GM21619 (cell line): ENCODE measurements around the gene SH3PXD2A.

Experiments
- ATAC-seq: cut with Tn5 transposase; IDR thresholded peaks from one replicate; pipeline ENCODE4 v1.9.1; 2021; ENCODE audit not compliant: unreplicated experiment

The SH3PXD2A gene

DNA sequence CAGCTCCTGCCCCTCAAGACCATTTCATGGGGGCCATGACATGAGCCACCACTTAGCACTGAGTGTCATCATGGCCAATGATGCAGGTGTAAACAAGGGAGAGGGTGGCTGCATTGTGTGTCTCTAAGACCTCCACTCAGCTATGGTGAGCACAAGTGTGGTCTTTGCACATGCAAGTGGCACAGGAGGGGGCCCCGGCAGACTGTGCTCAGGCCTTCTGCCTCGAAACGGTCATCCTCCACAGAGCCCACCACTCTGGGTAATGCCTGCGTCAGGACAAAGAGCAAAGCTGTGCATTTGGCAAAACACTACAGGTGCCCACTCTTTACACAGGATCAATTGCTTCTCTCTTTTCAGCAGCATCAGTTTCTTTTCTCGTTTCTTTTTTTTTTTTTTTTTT lies 125.5 kb downstream of the SH3PXD2A start:
- no peak for ATAC-seq

- no peak for ATAC-seq
These were observed 127.2 kb downstream of the SH3PXD2A start for GRCh38 chr10:103727991-103728689.

- no peak for ATAC-seq
These were observed 127.8 kb downstream of the SH3PXD2A start for GRCh38 chr10:103727546-103727963.

DNA sequence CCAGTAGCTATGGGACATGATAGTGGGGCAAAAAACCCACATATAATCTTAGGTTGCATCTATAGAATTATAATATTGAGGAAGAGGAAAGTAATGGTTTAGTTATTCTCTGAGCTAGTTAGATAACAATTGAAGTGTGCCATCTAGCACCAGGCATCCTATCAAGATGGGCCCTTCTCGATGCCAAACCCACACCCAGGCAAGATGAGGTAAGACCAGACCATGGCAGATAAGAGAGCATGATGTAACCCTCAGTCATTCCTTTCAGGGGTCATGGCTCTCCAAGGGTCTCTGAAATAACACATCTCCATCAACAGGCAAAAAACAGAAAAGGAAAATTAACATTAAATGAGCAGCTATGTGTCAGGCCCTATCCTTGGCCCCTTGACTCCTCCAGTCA lies 128.7 kb downstream of the SH3PXD2A start:
- no peak for ATAC-seq

- no peak for ATAC-seq
These were observed 130.1 kb downstream of the SH3PXD2A start for GRCh38 chr10:103725242-103725641.

GRCh38 chr10:103724771-103725170 lies 130.6 kb downstream of the SH3PXD2A start:
- ATAC-seq, result no peak

GRCh38 chr10:103724074-103724473 lies 131.3 kb downstream of the SH3PXD2A start:
- no peak for ATAC-seq

DNA sequence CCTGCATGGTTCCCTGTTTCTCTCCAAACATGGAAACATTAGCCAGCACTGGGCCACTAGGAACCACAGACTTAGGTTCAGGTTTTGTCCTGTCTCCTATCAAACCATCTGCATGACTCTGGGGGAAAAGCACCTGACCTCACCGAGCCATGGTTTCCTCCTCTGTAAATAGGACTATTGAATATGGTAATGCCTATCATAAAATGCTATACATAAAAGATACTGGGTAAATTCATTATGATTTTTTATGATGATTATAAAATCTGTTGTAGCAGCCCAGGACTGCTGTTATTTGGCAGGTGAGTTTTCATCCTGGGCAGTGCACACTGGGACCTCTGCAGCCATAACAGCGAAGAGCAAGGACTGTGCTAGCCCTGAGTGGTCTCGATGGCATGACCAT lies 131.8 kb downstream of the SH3PXD2A start:
- ATAC-seq, result no peak

GRCh38 chr10:103722632-103723031 lies 132.7 kb downstream of the SH3PXD2A start:
- no peak for ATAC-seq

DNA sequence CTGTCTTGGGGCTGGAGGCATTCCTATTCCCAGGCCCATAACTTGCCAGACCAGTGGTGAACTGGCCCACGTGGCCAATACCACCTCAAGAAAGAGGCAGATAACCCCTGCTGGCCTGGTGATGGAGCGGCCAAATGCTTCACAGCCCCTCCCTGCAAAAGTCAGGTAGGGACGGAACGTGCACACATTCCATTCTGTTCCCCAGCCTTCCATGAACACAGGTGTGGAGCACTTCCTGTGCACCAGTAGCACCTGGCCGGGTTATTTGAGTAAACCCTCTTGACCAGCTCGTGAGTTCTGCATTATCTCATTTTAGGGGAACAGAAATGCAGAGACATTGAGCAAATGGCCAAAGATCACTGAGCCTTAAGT lies 134.4 kb downstream of the SH3PXD2A start:
- no peak for ATAC-seq

GRCh38 chr10:103720328-103720963 lies 134.9 kb downstream of the SH3PXD2A start:
- ATAC-seq, result no peak

DNA sequence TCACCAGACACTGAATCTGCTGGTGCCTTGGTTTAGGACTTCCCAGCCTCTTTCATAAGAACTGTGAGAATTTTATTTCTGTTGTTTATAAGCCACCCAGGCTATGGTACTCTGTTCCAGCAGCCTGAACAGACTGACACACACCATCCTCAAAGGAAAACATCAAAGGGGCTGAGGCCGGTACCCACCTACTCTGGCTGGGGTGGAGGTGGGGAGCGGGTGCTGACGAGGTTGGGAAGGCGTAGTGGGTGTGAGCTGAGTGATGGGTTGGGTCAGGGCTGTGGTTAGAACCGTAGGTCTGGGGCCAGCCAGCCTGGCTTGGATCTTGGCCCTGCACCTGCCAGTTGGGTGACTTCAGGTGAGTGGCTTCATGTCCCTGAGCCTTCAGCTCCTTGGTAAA lies 136.3 kb downstream of the SH3PXD2A start:
- ATAC-seq, result no peak

- no peak for ATAC-seq
These were observed 137.1 kb downstream of the SH3PXD2A start for GRCh38 chr10:103718247-103718620.

DNA sequence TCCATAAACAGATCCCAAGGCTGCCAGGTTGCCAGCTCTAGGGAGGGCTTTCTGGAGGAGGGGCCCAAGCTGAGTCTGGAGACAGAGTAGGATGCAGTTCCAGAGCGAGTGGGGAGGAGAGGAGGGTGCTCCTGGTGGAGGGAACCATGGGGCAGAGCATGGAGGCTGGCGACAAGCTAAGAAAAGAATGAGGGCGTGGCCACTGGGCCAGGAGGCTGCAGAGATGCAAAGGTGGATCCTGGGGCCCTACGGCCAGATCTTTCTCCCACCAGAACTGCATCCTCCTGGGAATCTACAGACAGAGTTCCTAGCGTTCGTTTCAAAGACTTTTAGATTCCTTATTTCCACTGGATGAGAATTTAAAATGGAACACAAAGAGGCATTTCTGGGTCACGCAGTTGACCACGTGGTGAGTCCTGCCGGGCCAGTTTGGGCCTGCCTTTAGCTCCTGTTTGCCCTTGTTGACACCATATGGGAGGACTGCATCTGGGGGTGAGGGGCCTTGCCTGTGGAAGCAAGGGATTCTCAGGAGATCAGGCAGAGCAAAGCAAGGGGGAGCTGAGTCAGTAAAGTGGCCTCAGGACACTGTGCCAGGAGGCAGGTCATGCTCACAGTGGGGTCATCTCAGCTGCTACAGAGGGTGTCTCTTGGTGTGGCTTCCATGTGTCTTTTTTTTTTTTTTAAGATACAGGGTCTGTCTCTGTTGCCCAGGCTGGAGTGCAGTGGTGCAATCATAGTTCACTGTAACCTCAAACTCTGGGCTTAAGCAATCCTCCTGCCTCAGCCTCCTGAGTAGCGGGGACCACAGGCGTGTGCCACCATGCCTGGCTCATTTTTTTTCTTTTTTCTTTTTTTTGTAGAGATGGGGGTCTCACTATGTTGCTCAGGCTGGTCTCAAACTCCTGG lies 137.8 kb downstream of the SH3PXD2A start:
- ATAC-seq, result no peak

DNA sequence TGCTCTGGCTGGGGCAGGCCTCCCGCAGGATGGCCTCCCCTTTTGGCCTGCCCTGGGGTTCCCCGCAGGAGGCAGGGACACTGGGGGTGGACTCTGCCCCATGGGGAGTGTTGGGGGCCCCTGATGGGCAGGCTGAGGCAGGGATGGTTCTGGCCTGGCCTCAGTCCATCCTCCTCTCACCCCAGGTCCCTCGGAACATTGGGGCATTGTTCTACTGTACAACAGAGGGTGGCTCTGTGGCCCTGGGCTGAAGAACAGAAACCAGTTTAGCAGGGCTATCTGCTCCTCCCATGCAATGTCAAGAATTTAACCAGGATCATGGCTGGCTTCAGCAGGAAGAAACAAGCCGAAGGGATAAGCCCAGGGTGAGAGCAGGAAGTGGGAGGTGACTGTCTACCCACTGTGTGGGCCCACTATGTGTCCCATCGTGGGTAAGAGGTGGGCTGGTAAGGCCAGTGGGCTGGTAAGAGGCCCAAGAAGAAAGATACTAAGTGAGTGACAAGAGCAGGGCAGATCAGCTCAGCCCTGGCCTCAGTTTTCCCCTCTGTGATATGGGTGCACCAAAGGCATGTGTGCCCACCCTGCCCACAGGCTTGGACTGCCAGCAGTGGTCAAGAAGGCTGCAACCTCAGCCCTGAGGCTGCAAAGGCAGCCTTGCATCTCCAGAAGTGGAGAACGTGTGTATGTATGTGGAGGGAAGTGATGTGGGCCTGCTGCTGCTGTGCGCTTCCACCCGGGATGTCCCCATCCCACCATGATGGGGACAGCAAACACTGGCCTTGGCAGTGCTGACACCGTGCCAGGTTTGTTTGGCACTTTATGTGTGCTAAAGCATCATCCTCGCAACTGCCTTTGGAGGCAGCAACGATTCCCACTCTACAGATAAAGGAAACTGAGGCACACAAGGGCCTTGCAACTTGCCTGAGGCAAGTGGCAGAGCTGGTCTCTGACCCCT lies 138.9 kb downstream of the SH3PXD2A start:
- ATAC-seq, result no peak

GRCh38 chr10:103715430-103715829 lies 139.9 kb downstream of the SH3PXD2A start:
- ATAC-seq, result no peak

DNA sequence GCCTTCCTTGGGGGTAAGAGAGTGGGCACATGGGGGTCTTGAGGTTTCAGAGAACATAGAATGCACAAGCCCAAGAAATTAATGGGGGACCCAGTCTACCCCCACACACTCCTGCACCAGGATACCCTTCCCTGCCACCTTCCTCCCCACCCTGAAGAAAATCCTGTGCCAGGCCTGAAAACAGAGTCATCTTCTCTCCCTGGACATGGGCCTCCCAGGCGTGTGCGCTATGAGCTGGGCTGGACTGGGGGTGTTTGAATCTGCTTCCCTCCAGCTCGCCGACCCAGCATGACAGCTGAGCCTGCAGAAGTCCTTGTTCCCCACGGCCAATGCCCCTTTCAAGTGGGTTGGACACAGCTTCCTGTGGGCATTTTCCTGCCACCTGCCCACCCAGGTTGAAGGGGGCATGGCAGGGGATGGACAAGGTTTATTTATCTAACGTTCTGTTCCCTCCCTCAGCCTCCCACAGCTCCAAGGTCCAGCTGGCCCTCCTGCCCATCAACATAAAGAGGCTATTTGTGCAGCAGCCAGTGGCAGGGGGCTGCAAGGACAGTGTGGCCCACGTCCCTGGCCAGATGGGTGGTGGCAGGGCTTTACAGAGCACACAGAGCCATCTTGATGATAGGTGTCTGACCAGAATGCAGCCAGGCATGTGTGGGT lies 141.0 kb downstream of the SH3PXD2A start:
- no peak for ATAC-seq

DNA sequence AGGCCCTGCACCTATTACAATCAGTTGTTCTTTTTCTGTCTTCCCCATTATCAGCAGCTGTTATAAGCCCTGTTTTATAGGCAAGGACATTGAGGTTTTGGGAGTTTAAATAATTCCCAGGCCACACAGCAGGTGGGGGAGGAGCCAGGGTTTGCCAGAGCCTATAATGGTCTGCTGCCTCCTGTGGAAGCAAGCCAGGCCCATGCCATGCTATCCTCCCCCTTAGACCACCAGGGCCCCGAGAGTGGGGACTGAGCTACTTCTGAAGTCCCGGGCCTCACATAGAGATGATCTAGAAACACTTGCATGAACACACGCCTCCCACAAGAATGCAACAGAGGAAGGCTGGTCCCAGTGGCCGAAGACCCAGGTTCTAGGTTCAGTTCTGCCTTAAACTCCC lies 141.7 kb downstream of the SH3PXD2A start:
- ATAC-seq, result no peak

- ATAC-seq, result peak; percentile 70
These were observed 142.4 kb downstream of the SH3PXD2A start for GRCh38 chr10:103712898-103713498.

DNA sequence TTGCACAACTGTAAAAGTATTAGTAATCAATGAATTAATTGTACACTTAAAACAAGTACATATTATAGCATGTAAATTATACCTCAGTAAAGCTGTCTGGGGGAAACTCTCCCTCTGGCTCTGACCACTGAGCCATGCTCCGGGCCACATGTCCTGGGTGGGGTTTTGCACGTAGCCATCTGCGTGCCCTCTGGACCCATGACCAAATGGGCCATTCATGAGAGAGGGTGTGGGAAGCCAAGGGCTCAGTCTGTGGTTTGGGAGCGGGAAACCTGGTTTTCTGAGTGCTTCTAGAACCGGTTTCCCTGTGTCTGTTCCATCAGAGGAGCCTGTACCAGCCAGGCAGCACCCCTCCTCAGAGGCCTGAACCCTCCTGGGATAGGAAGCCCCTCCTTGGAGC lies 143.2 kb downstream of the SH3PXD2A start:
- no peak for ATAC-seq
